Esophagus muscularis mucosa (tissue), 4 donors: ENCODE data around the gene PTH2R. TPM values are rescaled to one million over a fixed set of nuclear protein-coding genes. Genes with fewer than 3 reads are reported as not detected.
"Not testable (repeated sequence)": the region's sequence is repeated elsewhere in the genome, so short reads cannot be mapped to it uniquely, and the experiment has no call there.

Experiments used
- DNase-seq: peaks from one replicate; pipeline ENCODE4 v3.0.0-alpha.2; 2017; ENCODE audit errors: extremely low spot score
- H3K27ac ChIP-seq, 4 donors: fragments of 200-600 bp; sonication (generic); replicated peaks in 1 of 4; 1 replicate in 3 of 4; 2 replicates in 1 of 4; pipeline ENCODE4 v1.5.1; 2016 to 2019; ENCODE audit warnings: mild to moderate bottlenecking in 1 of 4
- H3K27me3 ChIP-seq, 4 donors: fragments of 200-600 bp; sonication (generic); one replicate each; pipeline versions ENCODE4 v1.5.1 to v1.6.0; 2016 to 2019
- H3K36me3 ChIP-seq, 4 donors: fragments of 200-600 bp; sonication (generic); one replicate each; pipeline ENCODE4 v1.5.1; 2016 to 2019
- H3K4me1 ChIP-seq, 4 donors: fragments of 200-600 bp; sonication (generic); one replicate each; pipeline ENCODE4 v1.5.1; 2016 to 2019
- H3K4me3 ChIP-seq, 4 donors: fragments of 200-600 bp; sonication (generic); 1 replicate in 2 of 4; 2 replicates in 2 of 4; pipeline ENCODE4 v1.5.1; 2016 to 2019; ENCODE audit warnings: mild to moderate bottlenecking in 4 of 4, moderate library complexity in 1 of 4
- H3K9me3 ChIP-seq, 4 donors: fragments of 200-600 bp; sonication (generic); 1 replicate in 3 of 4; 2 replicates in 1 of 4; pipeline ENCODE4 v1.5.1; 2016 to 2019
- CTCF ChIP-seq, 3 experiments: fragments of 200-600 bp in 2 of 3; fragments of 450-650 bp in 1 of 3; sonication (generic) in 2 of 3; IDR thresholded peaks; one replicate each; pipeline ENCODE4 v1.5.1; 2017 to 2019; ENCODE audit warnings: antibody characterized with exemption in 3 of 3, mild to moderate bottlenecking in 2 of 3, moderate library complexity in 1 of 3
- EP300 ChIP-seq: sonication (generic); formaldehyde crosslinking; IDR thresholded peaks from one replicate; pipeline ENCODE4 v1.6.1; 2017; ENCODE audit warnings: antibody characterized with exemption
- POLR2A ChIP-seq: fragments of 450-650 bp; IDR thresholded peaks from one replicate; pipeline ENCODE4 v1.6.1; 2017; ENCODE audit warnings: antibody characterized with exemption, moderate library complexity, mild to moderate bottlenecking, low read depth
- POLR2AphosphoS5 ChIP-seq, 2 donors: sonication (generic); formaldehyde crosslinking; IDR thresholded peaks; one replicate each; pipeline ENCODE4 v1.6.1; 2017; ENCODE audit warnings: antibody characterized with exemption in 2 of 2
- WGBS: methylation state at CpG from one replicate; pipeline ENCODE4 v1.1.5; 2018; 5-methylcytosine and 5-hydroxymethylcytosine counted together
- intact Hi-C: fragments of 100-400 bp; cut with DNase I; formaldehyde crosslinking; loops from one replicate; pipeline ENCODE4 v1.15.1; 2023
- total RNA-seq, 4 donors: library from RNA; depleted of rRNA; stranded (reverse); fragments of >200 nt; gene quantifications; one replicate each; pipeline versions ENCODE4 v1.1.0 to v1.2.1, GENCODE V29; 2016

Gene PTH2R
- total RNA-seq, 4 donors from 2014 or later = 0.17 TPM; not detected in 3

GRCh38 chr2:208379192-208379591 lies 27.4 kb upstream of the PTH2R start:
- no peak for TF ChIP-seq POLR2AphosphoS5 (IDR thresholded peaks at IDR 0.05)
- no peak for TF ChIP-seq CTCF (IDR thresholded peaks at IDR 0.05)
- no peak for TF ChIP-seq POLR2A
- TF ChIP-seq EP300 = no peak
- WGBS = 80% methylated on average over 3 of the region's 3 CpGs

GRCh38 chr2:208384637-208385036 lies 22.0 kb upstream of the PTH2R start:
- intact Hi-C loops = no loop called here
- Histone ChIP-seq H3K36me3 (no peaks in the 10 kb centered on the region), H3K4me3 (no peak overlapping the region), H3K4me1 (no peaks in the 10 kb centered on the region), H3K27me3 (peaks cover 0 to 19% (median 0%) of the 10 kb centered on the region in 4 donors), H3K9me3 (no peaks in the 10 kb centered on the region), H3K27ac (no peak overlapping the region)
- no peak for DNase-seq
- TF ChIP-seq EP300 (no peak), POLR2A (no peak), POLR2AphosphoS5 (IDR thresholded peaks at IDR 0.05) (no peak)
- 72% methylated on average over 4 of the region's 4 CpGs for WGBS

More at GRCh38 chr2:208379192-208379591, 27.4 kb upstream of the PTH2R start:
- no peaks in the 10 kb centered on the region for H3K36me3 ChIP-seq
- no peaks in the 10 kb centered on the region for H3K9me3 ChIP-seq
- no peak overlapping the region for H3K27ac ChIP-seq
- H3K27me3 ChIP-seq = peaks cover 0 to 20% (median 0%) of the 10 kb centered on the region in 4 donors
- intact Hi-C loops = no loop called here
- H3K4me1 ChIP-seq = no peaks in the 10 kb centered on the region
- H3K4me3 ChIP-seq = no peak overlapping the region
- no peak for DNase-seq

GRCh38 chr2:208386541-208386940 lies 20.1 kb upstream of the PTH2R start:
- intact Hi-C loops = no loop called here
- no peaks in the 10 kb centered on the region for H3K36me3 ChIP-seq
- H3K27ac ChIP-seq = no peak overlapping the region
- WGBS = 28% methylated on average over 2 of the region's 2 CpGs
- no peak for TF ChIP-seq POLR2AphosphoS5 (IDR thresholded peaks at IDR 0.05)
- no peak for TF ChIP-seq CTCF (IDR thresholded peaks at IDR 0.05)
- TF ChIP-seq EP300 = no peak
- TF ChIP-seq POLR2A = no peak
- peaks cover 0 to 19% (median 0%) of the 10 kb centered on the region in 4 donors for H3K27me3 ChIP-seq
- H3K4me1 ChIP-seq = no peaks in the 10 kb centered on the region
- no peak overlapping the region for H3K4me3 ChIP-seq
- H3K9me3 ChIP-seq = no peaks in the 10 kb centered on the region
- no peak for DNase-seq

GRCh38 chr2:208389940-208390339 lies 16.7 kb upstream of the PTH2R start:
- Histone ChIP-seq H3K27me3 (peaks cover 0 to 6% (median 0%) of the 10 kb centered on the region in 4 donors), H3K9me3 (peaks cover 0 to 8% (median 3%) of the 10 kb centered on the region in 4 donors), H3K4me1 (no peaks in the 10 kb centered on the region), H3K27ac (no peak overlapping the region), H3K36me3 (no peaks in the 10 kb centered on the region), H3K4me3 (no peak overlapping the region)
- DNase-seq = no peak
- 74% methylated on average over 3 of the region's 3 CpGs for WGBS
- TF ChIP-seq EP300 = no peak
- no peak for TF ChIP-seq POLR2AphosphoS5 (IDR thresholded peaks at IDR 0.05)
- TF ChIP-seq CTCF (IDR thresholded peaks at IDR 0.05) = no peak
- no peak for TF ChIP-seq POLR2A
- intact Hi-C loops = no loop called here

- Histone ChIP-seq H3K4me1 (no peaks in the 10 kb centered on the region), H3K27ac (no peak overlapping the region), H3K4me3 (no peak overlapping the region), H3K36me3 (no peaks in the 10 kb centered on the region), H3K9me3 (peaks cover 0 to 14% (median 4%) of the 10 kb centered on the region in 4 donors), H3K27me3 (no peaks in the 10 kb centered on the region)
- DNase-seq = no peak
- intact Hi-C loops = no loop called here
- TF ChIP-seq POLR2AphosphoS5 (IDR thresholded peaks at IDR 0.05) (no peak), POLR2A (no peak), EP300 (no peak), CTCF (IDR thresholded peaks at IDR 0.05) (no peak)
- 69% methylated on average over 3 of the region's 3 CpGs for whole genome bisulfite sequencing
Measured at GRCh38 chr2:208392300-208392699, 14.3 kb upstream of the PTH2R start.

- WGBS = 94% methylated on average over 4 of the region's 4 CpGs
- H3K4me1 ChIP-seq, H3K4me3 ChIP-seq, DNase-seq, H3K27me3 ChIP-seq, H3K27ac ChIP-seq, H3K36me3 ChIP-seq, intact Hi-C loops: not testable (repeated sequence)
- H3K9me3 ChIP-seq = peaks cover 0 to 14% (median 4%) of the 10 kb centered on the region in 4 donors
Measured at GRCh38 chr2:208396796-208397195, 9.8 kb upstream of the PTH2R start.
